Astrocyte of the spinal cord (primary cell): ENCODE results near the gene TM9SF1.

ENCODE experiments used
- DNase-seq: peaks from one replicate; pipeline ENCODE4 v3.0.0; 2011; ENCODE audit warnings: low read depth, low spot score
- H3K4me3 ChIP-seq: 2 replicates; pipeline ENCODE4 v1.5.1; 2011; ENCODE audit warnings: low read depth, mild to moderate bottlenecking, low read length, moderate library complexity
- in situ Hi-C: cut with HindIII; loops from 2 replicates; pipeline ENCODE4 v1.10.0; 2017; ENCODE audit warnings: low sequenced_read_pairs
- TF ChIP-seq, protein P1 (sequence below): IDR thresholded peaks from 2 replicates; pipeline ENCODE4 v1.5.1; 2012; ENCODE audit warnings: low read depth, mild to moderate bottlenecking, low read length, inconsistent platforms

The TM9SF1 gene

DNA sequence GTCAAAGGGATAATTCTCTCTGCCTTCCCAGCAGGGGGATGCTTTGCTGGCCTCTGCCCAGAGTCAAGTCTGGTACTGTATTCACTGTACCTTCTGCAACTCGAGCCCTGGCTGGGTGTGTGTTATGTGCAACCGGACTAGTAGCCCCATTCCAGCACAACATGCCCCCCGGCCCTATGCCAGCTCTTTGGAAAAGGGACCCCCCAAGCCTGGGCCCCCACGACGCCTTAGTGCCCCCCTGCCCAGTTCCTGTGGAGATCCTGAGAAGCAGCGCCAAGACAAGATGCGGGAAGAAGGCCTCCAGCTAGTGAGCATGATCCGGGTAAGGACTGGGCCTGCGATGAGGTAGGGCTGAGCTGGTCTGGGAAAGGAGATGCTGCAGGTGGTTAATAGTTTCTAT is 44.7 kb downstream of the TM9SF1 start:
- no peak for DNase-seq
- H3K4me3 ChIP-seq = no peak overlapping the region
- in situ Hi-C loops = no loop called here
- TF ChIP-seq, protein P1, sequence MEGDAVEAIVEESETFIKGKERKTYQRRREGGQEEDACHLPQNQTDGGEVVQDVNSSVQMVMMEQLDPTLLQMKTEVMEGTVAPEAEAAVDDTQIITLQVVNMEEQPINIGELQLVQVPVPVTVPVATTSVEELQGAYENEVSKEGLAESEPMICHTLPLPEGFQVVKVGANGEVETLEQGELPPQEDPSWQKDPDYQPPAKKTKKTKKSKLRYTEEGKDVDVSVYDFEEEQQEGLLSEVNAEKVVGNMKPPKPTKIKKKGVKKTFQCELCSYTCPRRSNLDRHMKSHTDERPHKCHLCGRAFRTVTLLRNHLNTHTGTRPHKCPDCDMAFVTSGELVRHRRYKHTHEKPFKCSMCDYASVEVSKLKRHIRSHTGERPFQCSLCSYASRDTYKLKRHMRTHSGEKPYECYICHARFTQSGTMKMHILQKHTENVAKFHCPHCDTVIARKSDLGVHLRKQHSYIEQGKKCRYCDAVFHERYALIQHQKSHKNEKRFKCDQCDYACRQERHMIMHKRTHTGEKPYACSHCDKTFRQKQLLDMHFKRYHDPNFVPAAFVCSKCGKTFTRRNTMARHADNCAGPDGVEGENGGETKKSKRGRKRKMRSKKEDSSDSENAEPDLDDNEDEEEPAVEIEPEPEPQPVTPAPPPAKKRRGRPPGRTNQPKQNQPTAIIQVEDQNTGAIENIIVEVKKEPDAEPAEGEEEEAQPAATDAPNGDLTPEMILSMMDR = no peak

DNA sequence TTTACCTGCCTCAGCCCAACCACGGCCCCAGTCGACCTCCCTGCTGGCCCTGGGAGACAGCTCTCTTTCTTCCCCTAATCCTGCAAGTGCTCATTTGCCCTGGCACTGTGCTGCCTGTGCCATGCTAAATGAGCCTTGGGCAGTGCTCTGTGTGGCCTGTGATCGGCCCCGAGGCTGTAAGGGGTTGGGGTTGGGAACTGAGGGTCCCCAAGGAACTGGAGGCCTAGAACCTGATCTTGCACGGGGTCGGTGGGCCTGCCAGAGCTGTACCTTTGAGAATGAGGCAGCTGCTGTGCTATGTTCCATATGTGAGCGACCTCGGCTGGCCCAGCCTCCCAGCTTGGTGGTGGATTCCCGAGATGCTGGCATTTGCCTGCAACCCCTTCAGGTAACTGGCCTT is 45.2 kb downstream of the TM9SF1 start:
- TF ChIP-seq, protein P1 = no peak
- DNase-seq = no peak
- in situ Hi-C loops = no loop called here
- H3K4me3 ChIP-seq = no peak overlapping the region

DNA sequence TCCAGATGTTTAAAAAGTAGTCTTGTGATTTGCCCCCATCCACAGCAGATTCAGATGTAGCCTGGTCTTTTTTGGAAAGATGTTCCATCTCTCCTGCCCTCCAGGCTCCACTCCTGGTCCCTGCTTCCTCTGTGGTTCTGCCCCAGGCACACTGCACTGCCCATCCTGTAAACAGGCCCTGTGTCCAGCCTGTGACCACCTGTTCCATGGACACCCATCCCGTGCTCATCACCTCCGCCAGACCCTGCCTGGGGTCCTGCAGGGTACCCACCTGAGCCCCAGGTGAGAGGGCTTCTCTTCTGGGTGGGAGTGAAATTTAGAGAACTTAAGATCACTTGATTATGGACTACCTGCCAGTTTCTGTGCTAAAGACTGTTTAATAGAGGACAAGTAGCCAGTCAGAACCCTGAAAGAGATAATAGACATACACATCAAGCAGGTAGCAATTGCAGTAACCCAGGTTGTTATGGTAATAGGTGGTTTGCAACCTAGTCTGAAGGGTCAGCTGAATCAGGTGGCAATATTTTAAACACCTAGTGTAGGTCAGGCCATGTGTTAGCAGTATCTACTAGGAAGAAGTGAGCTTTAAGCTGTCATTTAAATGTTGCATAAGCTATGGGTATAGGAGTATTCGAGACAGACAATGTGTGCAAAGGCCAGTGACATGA is 45.8 kb downstream of the TM9SF1 start:
- no peak overlapping the region for H3K4me3 ChIP-seq
- in situ Hi-C loops = no loop called here
- DNase-seq = no peak
- TF ChIP-seq, protein P1 = no peak

DNA sequence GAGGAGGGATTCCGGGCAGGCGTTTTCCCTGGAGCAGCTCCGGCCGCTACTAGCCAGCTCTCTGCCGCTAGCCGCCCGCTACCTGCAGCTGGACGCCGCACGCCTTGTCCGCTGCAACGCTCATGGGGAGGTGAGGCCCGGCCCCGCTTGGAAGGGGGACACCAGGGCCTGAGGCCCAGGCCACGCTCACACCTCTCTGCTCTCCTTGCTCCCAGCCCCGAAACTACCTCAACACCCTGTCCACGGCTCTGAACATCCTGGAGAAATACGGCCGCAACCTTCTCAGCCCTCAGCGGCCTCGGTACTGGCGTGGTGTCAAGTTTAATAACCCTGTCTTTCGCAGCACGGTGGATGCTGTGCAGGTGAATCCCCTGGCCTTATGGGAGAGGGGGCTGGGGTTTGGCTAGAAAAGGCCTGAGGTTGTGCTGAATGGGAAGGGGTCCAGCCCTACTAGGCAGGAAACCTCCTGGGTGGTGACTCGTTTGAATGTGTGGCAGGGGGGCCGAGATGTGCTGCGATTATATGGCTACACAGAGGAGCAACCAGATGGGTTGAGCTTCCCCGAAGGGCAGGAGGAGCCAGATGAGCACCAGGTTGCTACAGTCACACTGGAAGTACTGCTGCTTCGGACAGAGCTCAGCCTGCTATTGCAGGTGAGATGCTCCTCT is 47.3 kb downstream of the TM9SF1 start:
- H3K4me3 ChIP-seq = peak overlapping the region; percentile 89
- in situ Hi-C loops = no loop called here
- TF ChIP-seq, protein P1 = no peak
- no peak for DNase-seq

DNA sequence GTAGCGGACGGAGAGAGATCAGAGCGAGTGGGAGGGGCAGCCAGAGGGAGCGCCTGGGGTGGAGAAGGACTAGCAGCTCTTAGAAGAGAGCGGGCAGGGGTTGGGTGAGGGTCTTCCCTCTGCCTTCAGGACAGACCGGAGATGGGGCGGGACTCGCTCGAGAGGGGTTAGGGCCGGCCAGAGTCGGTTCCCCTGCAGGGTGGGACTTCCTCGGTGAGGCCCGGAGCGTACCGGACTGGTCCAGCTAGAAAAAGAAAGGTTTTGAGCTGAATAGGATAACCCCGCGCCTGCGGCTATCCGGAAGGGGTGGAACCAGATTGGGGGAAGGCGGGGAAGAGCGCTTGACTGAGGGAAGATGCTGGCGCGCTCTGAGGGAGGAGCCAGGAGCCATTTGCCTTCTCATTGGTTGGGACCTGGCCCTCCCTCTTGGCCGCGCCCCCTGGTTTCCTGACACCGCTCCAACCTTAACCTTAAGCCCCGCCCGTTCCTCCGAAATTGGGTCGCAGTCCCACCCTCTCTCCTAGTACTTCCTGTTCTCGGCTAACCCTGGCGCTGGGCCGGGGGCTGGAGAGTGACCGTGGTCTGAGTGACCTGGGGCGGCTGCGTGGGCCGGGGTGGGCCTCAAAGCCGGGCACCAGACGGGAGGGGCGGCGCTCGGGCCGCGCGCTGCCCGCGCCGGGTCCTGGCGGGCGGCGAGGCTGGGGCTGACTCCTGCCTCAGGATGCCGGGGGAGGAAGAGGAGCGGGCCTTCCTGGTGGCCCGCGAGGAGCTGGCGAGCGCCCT is 48.1 kb downstream of the TM9SF1 start, which contains the start of gene RNF31:
Gene RNF31, plus strand, starts transcription at position 521 of the 783 bp plus-strand sequence. Its CDS starts 201 bp downstream, at position 722.
- peak; percentile 99 for DNase-seq
- in situ Hi-C loops = no loop called here
- TF ChIP-seq, protein P1 = no peak
- peak within 1 kb of the TSS; percentile 89 for H3K4me3 ChIP-seq

DNA sequence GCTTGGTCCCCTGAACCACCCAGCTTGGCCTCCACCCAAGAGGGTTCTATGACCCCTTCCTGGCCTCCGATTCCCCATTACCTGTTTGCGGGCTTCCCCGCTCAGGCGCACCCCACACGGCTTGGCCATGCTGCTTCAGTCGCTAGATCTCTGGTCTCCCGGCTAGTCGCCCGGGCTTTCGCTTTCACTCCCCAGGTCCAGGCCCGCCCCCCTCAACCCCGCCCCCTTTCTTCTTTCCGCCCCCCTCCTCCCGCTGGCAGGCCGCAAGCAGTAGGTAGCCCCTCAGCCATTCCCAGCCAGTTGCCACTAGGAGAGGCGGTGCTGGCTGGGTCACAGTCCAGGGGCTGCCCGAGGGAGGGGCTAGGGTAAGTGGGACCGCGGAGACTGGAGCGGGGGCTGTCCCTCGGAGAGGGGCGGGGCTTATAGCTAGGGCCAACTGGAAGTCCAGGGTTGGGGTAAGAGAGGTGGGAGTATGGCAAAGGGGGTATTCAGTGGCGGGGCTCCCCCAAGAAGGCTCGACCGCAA is 48.7 kb downstream of the TM9SF1 start, which contains the start of gene PSME2:
Gene PSME2, minus strand, starts transcription at position 158 of the 525 bp plus-strand sequence. Its CDS starts 29 bp downstream, at position 129.
- TF ChIP-seq, protein P1 = no peak
- DNase-seq = peak; percentile 99
- in situ Hi-C loops = no loop called here
- H3K4me3 ChIP-seq = peak within 1 kb of the TSS; percentile 89
